Neural progenitor cell (in vitro differentiated cells): ENCODE measurements around the gene KPNA1. TPM values are rescaled to one million over a fixed set of nuclear protein-coding genes. Genes with fewer than 3 reads are reported as not detected.
A peak's percentile ranks its signal among the peaks of the same experiment; 100 is the strongest.

Experiments used
- DNase-seq: peaks from one replicate; pipeline ENCODE4 v3.0.0-alpha.2; 2016; ENCODE audit warnings: low spot score
- H2AFZ ChIP-seq: fragments of 200-600 bp; sonication (generic); replicated peaks from 2 replicates; pipeline ENCODE4 v1.6.1; 2016; ENCODE audit warnings: antibody characterized with exemption
- H3F3A ChIP-seq: fragments of 200-600 bp; sonication (generic); 2 replicates; pipeline ENCODE4 v1.6.1; 2016; ENCODE audit warnings: antibody characterized with exemption, low read depth
- H3K27ac ChIP-seq: fragments of 200-600 bp; sonication (generic); 2 replicates; pipeline ENCODE4 v1.5.1; 2016; ENCODE audit warnings: mild to moderate bottlenecking
- H3K27me3 ChIP-seq: fragments of 200-600 bp; sonication (generic); 2 replicates; pipeline ENCODE4 v1.6.1; 2016; ENCODE audit warnings: mild to moderate bottlenecking, moderate library complexity
- H3K36me3 ChIP-seq: fragments of 200-600 bp; sonication (generic); 2 replicates; pipeline ENCODE4 v1.5.1; 2016
- H3K4me1 ChIP-seq: fragments of 200-600 bp; sonication (generic); 2 replicates; pipeline ENCODE4 v1.6.1; 2016; ENCODE audit warnings: mixed run types
- H3K4me2 ChIP-seq: fragments of 200-600 bp; sonication (generic); 2 replicates; pipeline ENCODE4 v1.6.1; 2016
- H3K4me3 ChIP-seq: fragments of 200-600 bp; sonication (generic); 2 replicates; pipeline ENCODE4 v1.5.1; 2016
- H3K79me2 ChIP-seq: fragments of 200-600 bp; sonication (generic); 2 replicates; pipeline ENCODE4 v1.6.1; 2016; ENCODE audit warnings: low read depth
- H3K9ac ChIP-seq: fragments of 200-600 bp; sonication (generic); 2 replicates; pipeline ENCODE4 v1.6.1; 2016
- H3K9me3 ChIP-seq: fragments of 200-600 bp; sonication (generic); 2 replicates; pipeline ENCODE4 v1.5.1; 2016; ENCODE audit warnings: low read depth
- H4K20me1 ChIP-seq: fragments of 200-600 bp; sonication (generic); 2 replicates; pipeline ENCODE4 v1.6.1; 2016; ENCODE audit warnings: low read depth
- H3K27ac Mint-ChIP-seq: 3 replicates; pipeline ENCODE4 v1.8.0; 2021; ENCODE audit warnings: mixed read lengths
- H3K27me3 Mint-ChIP-seq: 2 replicates; pipeline ENCODE4 v1.8.0; 2022; ENCODE audit warnings: low read depth, mild to moderate bottlenecking, inconsistent platforms, moderate library complexity, mixed read lengths; ENCODE audit not compliant: insufficient read depth
- H3K36me3 Mint-ChIP-seq: 3 replicates; pipeline ENCODE4 v1.8.0; 2021; ENCODE audit warnings: mixed read lengths
- H3K4me1 Mint-ChIP-seq: 3 replicates; pipeline ENCODE4 v1.8.0; 2021; ENCODE audit warnings: mixed read lengths
- H3K4me3 Mint-ChIP-seq: 3 replicates; pipeline ENCODE4 v1.8.0; 2021; ENCODE audit warnings: mild to moderate bottlenecking, moderate library complexity, mixed read lengths
- H3K9me3 Mint-ChIP-seq: 3 replicates; pipeline ENCODE4 v1.8.0; 2020; ENCODE audit warnings: mixed read lengths
- EZH2 ChIP-seq: fragments of 200-600 bp; sonication (generic); IDR thresholded peaks from 2 replicates; pipeline ENCODE4 v1.6.1; 2017; ENCODE audit warnings: antibody characterized with exemption, mild to moderate bottlenecking, moderate library complexity
- EZH2phosphoT487 ChIP-seq: fragments of 200-600 bp; sonication (generic); IDR thresholded peaks from 2 replicates; pipeline ENCODE4 v1.6.1; 2017; ENCODE audit warnings: antibody characterized with exemption
- total RNA-seq: library from RNA; depleted of rRNA; stranded (reverse); fragments of >200 nt; gene quantifications from 2 replicates; pipeline ENCODE4 v1.2.3, GENCODE V29; 2015; ENCODE audit warnings: low replicate concordance
- TF ChIP-seq, protein P1 (sequence below): fragments of 200-600 bp; sonication (generic); IDR thresholded peaks from 2 replicates; pipeline ENCODE4 v1.5.1; 2017; ENCODE audit warnings: antibody characterized with exemption, mild to moderate bottlenecking

KPNA1 gene
- total RNA-seq, 1 donor from 2014 or later: 37.1 TPM

DNA sequence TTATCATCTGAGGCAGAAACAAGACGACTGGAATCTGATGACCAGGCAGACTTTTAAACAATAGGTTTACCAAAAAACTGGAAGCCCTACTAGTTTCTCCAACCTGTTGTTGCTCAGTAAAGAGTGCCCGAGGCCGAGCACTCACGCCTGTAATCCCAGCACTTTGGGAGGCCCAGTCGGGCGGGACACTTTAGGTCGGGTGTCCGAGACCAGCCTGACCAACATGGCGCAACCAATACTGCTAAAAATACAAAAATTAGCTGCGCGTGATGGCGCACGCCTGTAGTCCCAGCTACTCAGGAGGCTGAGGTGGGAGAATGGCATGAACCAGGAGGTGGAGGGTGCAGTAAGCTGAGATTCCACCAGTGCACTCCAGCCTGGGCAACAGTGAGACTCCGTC, 97.8 kb downstream of the KPNA1 start:
- peaks cover 4% of the 10 kb centered on the region for H3K36me3 Mint-ChIP-seq
- H2AFZ ChIP-seq: no peak overlapping the region
- H3K9me3 ChIP-seq: no peaks in the 10 kb centered on the region
- H3F3A ChIP-seq: peaks cover 12% of the 10 kb centered on the region
- H3K36me3 ChIP-seq: no peaks in the 10 kb centered on the region
- H3K79me2 ChIP-seq: peaks cover 57% of the 10 kb centered on the region
- H4K20me1 ChIP-seq: no peaks in the 10 kb centered on the region
- no peaks in the 10 kb centered on the region for H3K27me3 ChIP-seq
- H3K9me3 Mint-ChIP-seq: no peaks in the 10 kb centered on the region
- peaks cover 26% of the 10 kb centered on the region for H3K4me1 Mint-ChIP-seq
- peak overlapping the region; percentile 99 for H3K27ac Mint-ChIP-seq
- H3K4me2 ChIP-seq: peak overlapping the region; percentile 89
- peak overlapping the region; percentile 89 for H3K4me3 ChIP-seq
- H3K4me1 ChIP-seq: peaks cover 11% of the 10 kb centered on the region
- H3K4me3 Mint-ChIP-seq: peak overlapping the region; percentile 99
- no peak overlapping the region for H3K27ac ChIP-seq
- H3K27me3 Mint-ChIP-seq: peaks cover 4% of the 10 kb centered on the region
- peak overlapping the region; percentile 87 for H3K9ac ChIP-seq
- DNase-seq: peak; percentile 7
- no peak for TF ChIP-seq EZH2phosphoT487
- no peak for TF ChIP-seq EZH2
- TF ChIP-seq, protein P1, sequence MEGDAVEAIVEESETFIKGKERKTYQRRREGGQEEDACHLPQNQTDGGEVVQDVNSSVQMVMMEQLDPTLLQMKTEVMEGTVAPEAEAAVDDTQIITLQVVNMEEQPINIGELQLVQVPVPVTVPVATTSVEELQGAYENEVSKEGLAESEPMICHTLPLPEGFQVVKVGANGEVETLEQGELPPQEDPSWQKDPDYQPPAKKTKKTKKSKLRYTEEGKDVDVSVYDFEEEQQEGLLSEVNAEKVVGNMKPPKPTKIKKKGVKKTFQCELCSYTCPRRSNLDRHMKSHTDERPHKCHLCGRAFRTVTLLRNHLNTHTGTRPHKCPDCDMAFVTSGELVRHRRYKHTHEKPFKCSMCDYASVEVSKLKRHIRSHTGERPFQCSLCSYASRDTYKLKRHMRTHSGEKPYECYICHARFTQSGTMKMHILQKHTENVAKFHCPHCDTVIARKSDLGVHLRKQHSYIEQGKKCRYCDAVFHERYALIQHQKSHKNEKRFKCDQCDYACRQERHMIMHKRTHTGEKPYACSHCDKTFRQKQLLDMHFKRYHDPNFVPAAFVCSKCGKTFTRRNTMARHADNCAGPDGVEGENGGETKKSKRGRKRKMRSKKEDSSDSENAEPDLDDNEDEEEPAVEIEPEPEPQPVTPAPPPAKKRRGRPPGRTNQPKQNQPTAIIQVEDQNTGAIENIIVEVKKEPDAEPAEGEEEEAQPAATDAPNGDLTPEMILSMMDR: no peak

DNA sequence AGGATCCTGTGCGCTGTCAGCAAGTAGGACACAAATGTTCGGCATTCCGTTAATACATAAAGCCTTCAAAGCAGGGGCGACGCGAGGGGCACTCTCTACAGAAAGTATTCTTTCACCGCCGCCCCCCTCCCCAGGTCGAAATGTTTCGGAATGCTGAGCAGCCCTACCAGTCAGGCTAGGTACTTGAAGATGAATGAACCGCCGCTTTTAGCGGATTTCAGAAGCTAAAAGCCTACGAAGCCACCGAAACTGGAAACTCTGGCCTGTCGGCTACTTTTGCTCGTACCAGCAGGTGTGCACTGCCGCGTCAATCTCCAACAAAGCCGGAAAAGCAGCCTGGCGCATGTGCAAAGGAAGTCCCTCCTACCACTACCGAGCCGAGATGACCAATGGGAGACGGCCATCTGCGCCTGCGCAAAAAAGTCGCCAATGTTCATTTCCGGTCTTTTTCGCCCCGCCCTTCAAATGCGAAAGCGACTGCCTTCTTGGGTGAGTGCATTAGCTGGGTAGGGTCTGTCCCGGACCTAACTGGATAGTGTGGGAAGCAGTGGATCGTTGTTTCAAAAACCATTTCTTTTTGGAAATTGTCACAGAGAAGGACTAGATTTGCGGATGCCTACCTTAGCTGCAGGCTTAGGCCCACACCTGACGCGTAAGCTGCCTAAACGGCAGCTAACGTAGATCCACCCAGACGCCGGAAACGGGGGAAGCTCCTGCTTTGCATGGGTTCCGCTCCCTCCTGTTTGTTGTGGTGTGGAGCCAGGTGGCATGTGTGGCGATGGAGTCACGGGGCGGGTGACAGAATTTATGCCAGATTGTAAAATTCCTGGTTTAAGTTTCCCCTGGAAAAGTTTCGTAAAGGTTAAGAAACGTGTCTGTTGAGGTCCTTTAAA, 98.7 kb downstream of the KPNA1 start, which contains the start of gene WDR5B:
Gene WDR5B, minus strand, starts transcription at position 301 of the 893 bp plus-strand sequence. CDS start 534 bp downstream, outside the sequence.
- H3K27ac ChIP-seq: peak within 1 kb of the TSS; percentile 69
- H3K36me3 ChIP-seq: no peaks in the 10 kb centered on the region
- peak within 1 kb of the TSS; percentile 89 for H3K4me2 ChIP-seq
- DNase-seq: peak; percentile 98
- peak within 1 kb of the TSS; percentile 89 for H3K4me3 ChIP-seq
- peaks cover 26% of the 10 kb centered on the region for H3K4me1 Mint-ChIP-seq
- H3K27ac Mint-ChIP-seq: peak within 1 kb of the TSS; percentile 99
- H3K9me3 Mint-ChIP-seq: no peaks in the 10 kb centered on the region
- peaks cover 52% of the 10 kb centered on the region for H3K79me2 ChIP-seq
- H3K9ac ChIP-seq: peak within 1 kb of the TSS; percentile 87
- no peaks in the 10 kb centered on the region for H3K27me3 ChIP-seq
- peak within 1 kb of the TSS; percentile 99 for H3K4me3 Mint-ChIP-seq
- H4K20me1 ChIP-seq: no peaks in the 10 kb centered on the region
- H2AFZ ChIP-seq: peak within 1 kb of the TSS; percentile 86
- peaks cover 2% of the 10 kb centered on the region for H3K36me3 Mint-ChIP-seq
- peaks cover 11% of the 10 kb centered on the region for H3K4me1 ChIP-seq
- H3K27me3 Mint-ChIP-seq: peaks cover 4% of the 10 kb centered on the region
- no peaks in the 10 kb centered on the region for H3K9me3 ChIP-seq
- peaks cover 6% of the 10 kb centered on the region for H3F3A ChIP-seq
- TF ChIP-seq, protein P1: no peak
- no peak for TF ChIP-seq EZH2
- no peak for TF ChIP-seq EZH2phosphoT487

- Histone ChIP-seq H3K9ac (peak overlapping the region; percentile 87), H4K20me1 (no peaks in the 10 kb centered on the region), H3K27me3 (no peaks in the 10 kb centered on the region), H3K4me1 (peaks cover 11% of the 10 kb centered on the region), H3K4me2 (peak overlapping the region; percentile 89), H3K79me2 (peaks cover 52% of the 10 kb centered on the region), H3K36me3 (no peaks in the 10 kb centered on the region), H3K4me3 (peak overlapping the region; percentile 89), H3K27ac (no peak overlapping the region), H2AFZ (peak overlapping the region; percentile 86), H3F3A (peaks cover 3% of the 10 kb centered on the region), H3K9me3 (no peaks in the 10 kb centered on the region)
- peaks cover 4% of the 10 kb centered on the region for H3K27me3 Mint-ChIP-seq
- H3K36me3 Mint-ChIP-seq: peaks cover under 1% of the 10 kb centered on the region
- peak; percentile 67 for DNase-seq
- H3K9me3 Mint-ChIP-seq: no peaks in the 10 kb centered on the region
- TF ChIP-seq EZH2 (no peak), EZH2phosphoT487 (no peak)
- TF ChIP-seq, protein P1: no peak
- H3K4me3 Mint-ChIP-seq: peak overlapping the region; percentile 99
- peaks cover 26% of the 10 kb centered on the region for H3K4me1 Mint-ChIP-seq
- H3K27ac Mint-ChIP-seq: peak overlapping the region; percentile 88
These were observed 99.5 kb downstream of the KPNA1 start for GRCh38 chr3:122415104-122415744.
